ENCODE data around the gene FAF1.
"Not testable (repeated sequence)": the region's sequence is repeated elsewhere in the genome, so short reads cannot be mapped to it uniquely, and the experiment has no call there.

FAF1 gene

GRCh38 chr1:50959913-50960844 lies at the start of gene FAF1:
Gene FAF1 (minus strand): TSS chr1:50960267. CDS start chr1:50959811, 456 bp downstream.
- DNase-seq (ENCODE audit: low spot score), result peak; percentile 97

GRCh38 chr1:51009381-51009780 lies 49.3 kb upstream of the FAF1 start:
- DNase-seq (ENCODE audit: low spot score), result no peak

GRCh38 chr1:51005549-51005948 lies 45.5 kb upstream of the FAF1 start:
- DNase-seq (ENCODE audit: low spot score), result not testable (repeated sequence)

GRCh38 chr1:51002516-51002915 lies 42.4 kb upstream of the FAF1 start:
- DNase-seq (ENCODE audit: low spot score), result no peak

DNA sequence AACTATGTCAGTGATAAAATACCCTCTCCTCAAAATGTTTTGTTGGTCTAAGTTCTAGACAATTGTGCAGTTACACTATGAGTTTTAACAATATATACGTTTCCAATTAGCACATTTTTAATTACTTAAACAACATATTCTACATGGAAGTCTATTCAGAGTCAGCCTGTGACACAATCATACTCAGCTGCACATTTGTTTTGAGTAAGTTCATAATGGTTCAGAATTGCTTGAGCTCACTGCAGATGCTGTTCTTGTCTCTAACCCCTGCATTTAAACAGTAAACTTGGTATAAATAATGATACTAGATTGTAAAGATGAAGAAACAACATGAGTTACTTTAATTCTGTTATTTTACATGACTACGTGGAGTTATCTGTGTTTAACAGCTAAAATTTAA lies 40.6 kb upstream of the FAF1 start:
- DNase-seq (ENCODE audit: low spot score), result no peak

- DNase-seq (ENCODE audit: low spot score), result no peak
Measured at GRCh38 chr1:51000160-51000559, 40.1 kb upstream of the FAF1 start.

- DNase-seq (ENCODE audit: low spot score), result not testable (repeated sequence)
Measured at GRCh38 chr1:50999375-50999774, 39.3 kb upstream of the FAF1 start.

DNA sequence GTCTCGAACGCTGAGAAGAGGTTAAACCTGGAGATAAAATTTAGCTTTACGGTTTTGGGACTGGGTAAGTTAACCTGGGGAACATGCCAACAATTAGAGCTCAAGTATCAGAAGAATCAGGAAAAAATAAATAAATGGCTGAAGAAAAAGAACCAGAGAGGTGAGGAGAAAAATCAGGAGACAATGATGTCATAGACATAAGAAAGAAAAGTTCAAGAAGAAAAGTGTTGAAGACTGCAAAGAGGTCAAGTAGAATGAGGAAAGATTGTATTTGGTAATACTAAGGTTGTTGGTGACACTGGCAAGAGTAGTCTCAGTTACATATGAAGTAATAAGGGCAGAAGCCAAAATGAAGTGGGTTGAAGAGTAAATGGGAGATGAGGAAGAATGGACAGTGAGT lies 36.0 kb upstream of the FAF1 start:
- DNase-seq (ENCODE audit: low spot score), result no peak

DNA sequence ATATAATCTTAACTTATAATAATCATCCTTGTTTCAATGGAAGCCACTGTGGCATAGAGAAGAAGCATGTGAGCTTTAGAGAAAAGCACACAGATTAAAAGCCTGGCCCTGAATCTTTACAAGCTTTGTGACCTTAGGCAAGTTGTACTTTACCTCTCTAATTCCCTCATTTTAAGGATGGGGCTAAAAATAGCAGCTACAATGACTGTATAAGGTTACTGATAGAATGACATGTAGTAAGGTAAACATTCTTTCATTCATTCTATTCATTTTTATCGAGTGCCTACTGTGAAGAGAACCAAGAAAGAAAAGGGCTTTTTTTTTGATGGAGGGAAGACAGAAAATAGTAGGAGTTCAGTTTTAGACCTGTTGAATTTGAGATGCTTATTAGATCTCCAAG lies 35.6 kb upstream of the FAF1 start:
- no peak for DNase-seq (ENCODE audit: low spot score)

- no peak for DNase-seq (ENCODE audit: low spot score)
Measured at GRCh38 chr1:50994997-50995396, 34.9 kb upstream of the FAF1 start.

DNA sequence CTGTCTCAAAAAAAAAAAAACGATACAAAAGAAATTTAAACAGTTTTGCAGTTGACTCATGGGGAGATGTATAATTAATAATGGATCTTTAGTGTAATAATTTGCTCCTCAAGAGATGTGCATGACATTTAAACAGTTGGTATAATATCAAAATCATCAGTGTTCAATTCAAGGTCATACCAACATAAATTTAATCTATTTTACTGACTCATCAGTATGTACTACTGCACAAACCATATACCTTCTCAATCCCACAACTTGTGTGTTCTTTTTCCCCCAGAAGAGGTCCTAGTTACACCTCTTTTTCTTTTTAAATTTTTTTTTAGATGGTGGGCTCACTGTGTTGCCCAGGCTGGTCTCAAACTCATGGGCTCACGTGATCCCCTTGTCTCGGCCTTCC lies 33.6 kb upstream of the FAF1 start:
- no peak for DNase-seq (ENCODE audit: low spot score)

DNA sequence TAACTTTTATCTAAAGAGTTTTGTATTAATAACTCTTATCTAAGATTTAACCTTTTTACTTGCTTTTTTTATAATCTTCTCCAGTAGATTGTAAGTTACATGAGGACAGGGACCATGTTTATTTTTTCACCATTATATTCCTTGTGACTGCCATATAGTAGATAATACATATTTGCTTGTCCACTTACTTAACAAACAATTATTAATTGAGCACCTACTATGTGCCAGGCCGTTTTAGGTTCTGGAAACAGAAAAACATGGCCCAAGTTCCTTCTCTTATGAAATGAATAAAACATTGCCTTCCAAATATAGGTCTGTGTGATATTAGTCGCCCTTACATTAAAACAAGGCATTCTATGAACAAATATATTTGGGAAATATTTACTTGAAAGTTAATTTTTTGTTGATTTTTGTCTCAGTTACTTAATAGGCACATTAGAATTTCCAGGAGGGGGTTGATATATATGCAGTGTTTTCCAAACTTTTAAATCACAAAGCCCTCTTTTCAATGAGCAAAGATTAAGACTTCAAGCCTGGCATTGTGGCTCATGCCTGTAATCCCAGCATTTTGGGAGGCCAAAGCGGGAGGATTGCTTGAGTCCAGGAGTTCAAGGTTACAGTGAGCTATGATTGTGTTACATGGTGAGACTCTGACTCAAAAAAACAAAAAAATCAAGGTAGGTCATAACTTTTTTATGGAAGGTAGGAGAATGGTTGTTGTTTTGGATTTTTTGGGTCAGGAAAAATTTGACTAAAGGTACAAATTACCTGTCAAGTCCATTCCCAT lies 32.7 kb upstream of the FAF1 start:
- DNase-seq (ENCODE audit: low spot score), result no peak

DNA sequence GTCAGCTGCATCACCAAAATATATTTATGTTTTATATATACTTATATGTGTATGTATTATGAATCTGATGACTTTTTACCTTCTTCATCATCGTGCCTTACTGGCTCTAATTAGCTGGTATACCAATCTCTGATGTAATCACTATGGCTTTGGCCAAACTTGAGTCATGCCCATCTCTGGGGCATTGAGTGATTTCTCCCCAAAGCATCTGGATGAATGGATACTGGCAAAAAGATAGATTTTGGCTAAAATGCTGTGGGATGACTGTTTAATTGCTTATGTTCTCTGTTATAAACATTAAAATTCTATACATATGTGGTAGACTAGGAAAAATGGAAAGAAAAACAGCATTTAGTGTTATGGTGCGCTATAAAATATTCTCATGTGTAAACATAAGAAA lies 29.6 kb upstream of the FAF1 start:
- DNase-seq (ENCODE audit: low spot score), result no peak

DNA sequence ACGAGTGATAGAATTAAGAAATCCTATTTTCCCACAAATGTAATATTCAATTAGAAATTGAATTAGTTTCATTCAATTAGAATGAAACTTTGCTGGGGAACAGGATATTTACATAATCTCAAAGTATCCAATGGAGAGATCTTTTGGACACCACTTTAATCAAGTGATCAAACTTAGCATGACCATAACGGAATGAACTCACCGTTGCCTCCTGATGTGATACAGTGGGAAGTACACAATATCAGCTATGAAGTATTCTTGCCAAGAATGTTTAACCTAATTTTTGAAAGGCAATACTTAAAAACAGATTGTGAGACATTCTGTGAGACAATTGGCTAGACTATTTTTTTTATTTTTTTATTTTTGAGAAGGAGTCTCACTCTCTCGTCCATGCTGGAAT lies 26.6 kb upstream of the FAF1 start:
- DNase-seq (ENCODE audit: low spot score), result no peak

DNA sequence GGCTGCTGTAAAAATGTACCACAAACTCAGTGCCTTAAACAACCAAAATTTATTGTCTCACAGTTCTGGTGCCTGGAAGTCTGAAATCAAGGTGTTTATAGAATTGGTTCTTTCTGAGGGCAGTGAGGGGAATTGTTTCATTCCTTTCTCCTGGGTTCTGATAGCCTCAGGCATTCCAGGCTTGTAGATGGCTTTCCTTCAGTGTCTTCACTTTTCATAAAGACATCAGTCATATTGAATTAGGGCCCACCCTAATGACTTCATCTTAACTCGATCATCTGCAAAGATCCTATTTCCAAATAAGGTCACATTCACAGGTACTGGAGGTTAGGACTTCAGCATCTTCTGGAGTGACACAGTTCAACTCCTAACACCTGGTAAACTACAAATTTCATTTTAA lies 25.0 kb upstream of the FAF1 start:
- DNase-seq (ENCODE audit: low spot score), result no peak

GRCh38 chr1:50983219-50983802 lies 23.2 kb upstream of the FAF1 start:
- no peak for DNase-seq (ENCODE audit: low spot score)

DNA sequence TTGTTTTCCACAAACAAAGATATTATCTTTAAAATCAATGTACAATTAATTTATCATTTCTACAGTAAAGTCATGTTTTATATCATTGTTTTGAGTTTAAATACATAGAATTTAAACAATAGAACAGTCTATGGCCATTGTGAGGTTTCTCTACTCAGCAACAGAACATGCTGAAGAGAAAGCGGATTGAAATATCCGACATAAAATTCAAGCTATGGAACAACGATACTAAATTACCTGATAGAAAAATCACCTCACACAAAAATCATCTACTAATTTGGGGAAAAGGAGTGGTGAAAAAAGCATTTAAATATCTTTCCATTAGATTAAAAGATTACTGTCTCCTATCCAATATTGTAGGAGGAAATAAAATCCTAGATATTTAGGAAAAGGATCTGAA lies 22.5 kb upstream of the FAF1 start:
- DNase-seq (ENCODE audit: low spot score), result no peak

DNA sequence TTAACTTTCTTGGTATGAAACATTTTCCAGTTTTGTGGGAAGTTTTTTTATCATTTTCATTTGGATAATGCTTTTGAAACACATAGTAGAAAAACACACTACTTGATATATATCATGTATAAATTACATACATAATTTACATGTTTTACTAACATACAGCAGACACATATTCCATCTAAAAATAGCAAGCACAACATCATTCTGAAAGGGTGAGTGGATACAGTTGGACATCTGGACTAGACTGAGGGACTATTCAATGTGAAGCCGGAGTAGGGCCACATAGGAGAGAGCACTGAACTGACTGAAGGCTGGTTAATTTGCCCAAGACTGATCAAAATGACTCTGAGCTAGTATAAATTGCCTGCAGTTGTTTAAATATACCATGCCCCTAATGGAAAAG lies 21.7 kb upstream of the FAF1 start:
- no peak for DNase-seq (ENCODE audit: low spot score)

GRCh38 chr1:50980505-50980904 lies 20.4 kb upstream of the FAF1 start:
- no peak for DNase-seq (ENCODE audit: low spot score)

DNA sequence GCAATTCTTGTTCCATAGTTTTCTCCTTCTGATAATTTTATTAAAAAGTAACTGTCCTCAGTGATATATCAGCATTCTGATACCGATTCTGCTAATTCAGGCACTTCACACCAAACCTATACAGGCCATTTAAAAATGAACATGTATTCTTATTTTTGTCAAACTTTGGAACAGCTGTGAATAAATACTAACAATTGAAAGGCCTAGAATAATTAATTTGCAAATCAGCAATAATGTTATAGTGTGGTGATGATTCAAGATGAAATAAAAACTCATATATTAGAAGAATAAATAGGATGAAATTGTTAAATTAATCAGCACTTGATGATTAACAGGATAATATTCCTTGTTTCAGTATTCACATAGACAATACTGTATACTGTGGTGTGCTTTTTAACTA lies 19.9 kb upstream of the FAF1 start:
- DNase-seq (ENCODE audit: low spot score), result no peak

DNA sequence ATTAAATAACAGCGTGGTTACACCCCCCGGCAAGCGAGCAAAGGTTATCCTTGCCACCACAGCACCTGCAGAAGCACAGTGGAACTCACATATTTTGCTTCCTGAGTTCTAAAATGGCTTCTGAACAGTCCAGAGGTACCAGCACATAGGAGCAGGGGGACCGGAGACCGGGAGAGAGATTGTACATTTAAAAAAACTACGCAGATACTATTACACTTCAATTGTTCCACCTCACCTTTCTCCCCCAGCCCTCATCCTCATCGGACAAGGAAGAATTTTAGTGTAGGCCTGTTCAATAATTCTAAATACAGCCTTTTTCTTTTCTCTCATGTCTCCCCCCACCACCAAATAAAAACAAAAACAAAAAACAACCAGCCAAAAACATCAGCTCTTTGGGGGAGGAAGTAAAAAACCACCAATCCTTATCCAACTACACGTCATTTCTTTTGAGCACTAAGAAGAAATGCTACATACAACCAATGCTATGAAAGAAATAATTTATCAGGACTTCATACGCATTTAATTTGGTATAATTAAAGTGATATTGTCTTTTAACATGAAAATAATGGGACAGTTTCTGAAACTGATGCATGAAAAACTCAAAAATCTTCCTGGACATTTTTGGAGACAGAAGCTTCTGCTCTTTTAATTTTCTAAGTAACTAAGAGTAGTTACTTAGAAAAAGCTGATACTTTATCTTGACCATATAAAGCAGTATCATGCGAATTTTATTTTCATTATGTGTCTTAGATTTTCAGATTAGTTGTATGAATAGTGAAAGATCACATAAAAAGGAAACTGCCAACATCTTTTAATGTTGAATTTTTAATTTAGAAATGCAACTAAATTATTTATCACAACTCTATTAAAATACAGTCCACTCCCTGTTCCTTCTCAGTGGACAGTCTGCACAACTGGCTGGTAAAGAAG lies 19.1 kb upstream of the FAF1 start:
- DNase-seq (ENCODE audit: low spot score), result no peak

Measured in left forelimb (tissue), 1 donor.